ENCODE results near the gene FOLR3. TPM values are rescaled to one million over a fixed set of nuclear protein-coding genes. Genes with fewer than 3 reads are reported as not detected.

FOLR3 gene
- total and polyA plus RNA-seq, 9 of the 15 experiments (the other 6 are each of a cell fraction or from before 2014, with no cell fraction given), result not detected

DNA sequence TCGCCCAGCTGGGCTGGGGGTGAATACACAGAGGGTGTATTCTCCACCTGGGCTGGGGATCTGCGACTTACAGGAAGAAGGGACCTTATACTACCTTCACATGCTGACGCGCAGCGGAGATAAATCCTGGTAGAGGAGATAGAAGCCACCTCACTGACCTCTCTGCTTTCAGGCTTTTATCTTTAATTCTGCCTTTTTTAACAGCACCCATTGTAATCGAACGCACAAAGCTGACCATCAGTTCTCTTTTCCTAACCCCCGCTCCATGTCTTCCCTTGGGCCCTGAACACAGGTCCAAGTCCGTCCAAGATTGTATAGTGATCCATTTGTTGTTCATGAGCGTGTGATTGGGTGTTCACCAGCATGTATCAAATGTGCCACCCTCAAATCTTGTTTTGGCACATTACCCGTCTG is 31.8 kb upstream of the FOLR3 start (continued):
- TF ChIP-seq, protein P1, sequence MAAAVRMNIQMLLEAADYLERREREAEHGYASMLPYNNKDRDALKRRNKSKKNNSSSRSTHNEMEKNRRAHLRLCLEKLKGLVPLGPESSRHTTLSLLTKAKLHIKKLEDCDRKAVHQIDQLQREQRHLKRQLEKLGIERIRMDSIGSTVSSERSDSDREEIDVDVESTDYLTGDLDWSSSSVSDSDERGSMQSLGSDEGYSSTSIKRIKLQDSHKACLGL (CRISPR knock-in tag; IDR thresholded peaks at IDR 0.05; ENCODE audit: borderline replicate concordance, poor library complexity, severe bottlenecking), result no peak
- TF ChIP-seq FOXM1 (IDR thresholded peaks at IDR 0.05; ENCODE audit: low read depth) (no peak), FOXM1 (CRISPR knock-in tag; IDR thresholded peaks at IDR 0.05; ENCODE audit: low read depth) (no peak), MBD2 (IDR thresholded peaks at IDR 0.05; ENCODE audit: borderline replicate concordance, low read depth) (no peak), TRIM24 (IDR thresholded peaks at IDR 0.05) (no peak), XRCC3 (IDR thresholded peaks at IDR 0.05) (no peak), ZNF143 (CRISPR knock-in tag; IDR thresholded peaks at IDR 0.05) (no peak), MIER1 (IDR thresholded peaks at IDR 0.05; ENCODE audit: low read depth) (no peak), POLR2B (IDR thresholded peaks at IDR 0.05; ENCODE audit: low read depth, partially characterized antibody) (peak; percentile 7), KLF1 (tag; IDR thresholded peaks at IDR 0.05) (no peak), DPF2 (IDR thresholded peaks at IDR 0.05) (no peak), ETV5 (CRISPR knock-in tag; IDR thresholded peaks at IDR 0.05; ENCODE audit: low read depth) (no peak), BACH1 (tag; IDR thresholded peaks at IDR 0.05) (peak; percentile 63; the same call in 1 of the 2 replicates), SPI1 (IDR thresholded peaks at IDR 0.05; ENCODE audit: borderline replicate concordance, low read depth, low read length) (no peak), HDAC8 (tag; IDR thresholded peaks at IDR 0.05) (peak; percentile 65; the same call in 1 of the 2 replicates), JUND (IDR thresholded peaks at IDR 0.05; ENCODE audit: borderline replicate concordance, low read depth, low read length) (no peak), JUND (tag; IDR thresholded peaks at IDR 0.05; ENCODE audit: borderline replicate concordance, low read depth, low read length) (peak; percentile 31; the same call in 1 of the 3 replicates), HNRNPH1 (optimal IDR thresholded peaks at IDR 0.05; ENCODE audit: low read depth, low read length) (no peak), ZNF830 (CRISPR knock-in tag; IDR thresholded peaks at IDR 0.05) (no peak), EP300 (IDR thresholded peaks at IDR 0.05; ENCODE audit: low read length) (no peak)
- TF ChIP-seq, protein P2, sequence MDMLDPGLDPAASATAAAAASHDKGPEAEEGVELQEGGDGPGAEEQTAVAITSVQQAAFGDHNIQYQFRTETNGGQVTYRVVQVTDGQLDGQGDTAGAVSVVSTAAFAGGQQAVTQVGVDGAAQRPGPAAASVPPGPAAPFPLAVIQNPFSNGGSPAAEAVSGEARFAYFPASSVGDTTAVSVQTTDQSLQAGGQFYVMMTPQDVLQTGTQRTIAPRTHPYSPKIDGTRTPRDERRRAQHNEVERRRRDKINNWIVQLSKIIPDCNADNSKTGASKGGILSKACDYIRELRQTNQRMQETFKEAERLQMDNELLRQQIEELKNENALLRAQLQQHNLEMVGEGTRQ (CRISPR knock-in tag; IDR thresholded peaks at IDR 0.05), result no peak
- TF ChIP-seq, protein P3, sequence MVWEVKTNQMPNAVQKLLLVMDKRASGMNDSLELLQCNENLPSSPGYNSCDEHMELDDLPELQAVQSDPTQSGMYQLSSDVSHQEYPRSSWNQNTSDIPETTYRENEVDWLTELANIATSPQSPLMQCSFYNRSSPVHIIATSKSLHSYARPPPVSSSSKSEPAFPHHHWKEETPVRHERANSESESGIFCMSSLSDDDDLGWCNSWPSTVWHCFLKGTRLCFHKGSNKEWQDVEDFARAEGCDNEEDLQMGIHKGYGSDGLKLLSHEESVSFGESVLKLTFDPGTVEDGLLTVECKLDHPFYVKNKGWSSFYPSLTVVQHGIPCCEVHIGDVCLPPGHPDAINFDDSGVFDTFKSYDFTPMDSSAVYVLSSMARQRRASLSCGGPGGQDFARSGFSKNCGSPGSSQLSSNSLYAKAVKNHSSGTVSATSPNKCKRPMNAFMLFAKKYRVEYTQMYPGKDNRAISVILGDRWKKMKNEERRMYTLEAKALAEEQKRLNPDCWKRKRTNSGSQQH (CRISPR knock-in tag; IDR thresholded peaks at IDR 0.05), result no peak
- TF ChIP-seq, protein P4, sequence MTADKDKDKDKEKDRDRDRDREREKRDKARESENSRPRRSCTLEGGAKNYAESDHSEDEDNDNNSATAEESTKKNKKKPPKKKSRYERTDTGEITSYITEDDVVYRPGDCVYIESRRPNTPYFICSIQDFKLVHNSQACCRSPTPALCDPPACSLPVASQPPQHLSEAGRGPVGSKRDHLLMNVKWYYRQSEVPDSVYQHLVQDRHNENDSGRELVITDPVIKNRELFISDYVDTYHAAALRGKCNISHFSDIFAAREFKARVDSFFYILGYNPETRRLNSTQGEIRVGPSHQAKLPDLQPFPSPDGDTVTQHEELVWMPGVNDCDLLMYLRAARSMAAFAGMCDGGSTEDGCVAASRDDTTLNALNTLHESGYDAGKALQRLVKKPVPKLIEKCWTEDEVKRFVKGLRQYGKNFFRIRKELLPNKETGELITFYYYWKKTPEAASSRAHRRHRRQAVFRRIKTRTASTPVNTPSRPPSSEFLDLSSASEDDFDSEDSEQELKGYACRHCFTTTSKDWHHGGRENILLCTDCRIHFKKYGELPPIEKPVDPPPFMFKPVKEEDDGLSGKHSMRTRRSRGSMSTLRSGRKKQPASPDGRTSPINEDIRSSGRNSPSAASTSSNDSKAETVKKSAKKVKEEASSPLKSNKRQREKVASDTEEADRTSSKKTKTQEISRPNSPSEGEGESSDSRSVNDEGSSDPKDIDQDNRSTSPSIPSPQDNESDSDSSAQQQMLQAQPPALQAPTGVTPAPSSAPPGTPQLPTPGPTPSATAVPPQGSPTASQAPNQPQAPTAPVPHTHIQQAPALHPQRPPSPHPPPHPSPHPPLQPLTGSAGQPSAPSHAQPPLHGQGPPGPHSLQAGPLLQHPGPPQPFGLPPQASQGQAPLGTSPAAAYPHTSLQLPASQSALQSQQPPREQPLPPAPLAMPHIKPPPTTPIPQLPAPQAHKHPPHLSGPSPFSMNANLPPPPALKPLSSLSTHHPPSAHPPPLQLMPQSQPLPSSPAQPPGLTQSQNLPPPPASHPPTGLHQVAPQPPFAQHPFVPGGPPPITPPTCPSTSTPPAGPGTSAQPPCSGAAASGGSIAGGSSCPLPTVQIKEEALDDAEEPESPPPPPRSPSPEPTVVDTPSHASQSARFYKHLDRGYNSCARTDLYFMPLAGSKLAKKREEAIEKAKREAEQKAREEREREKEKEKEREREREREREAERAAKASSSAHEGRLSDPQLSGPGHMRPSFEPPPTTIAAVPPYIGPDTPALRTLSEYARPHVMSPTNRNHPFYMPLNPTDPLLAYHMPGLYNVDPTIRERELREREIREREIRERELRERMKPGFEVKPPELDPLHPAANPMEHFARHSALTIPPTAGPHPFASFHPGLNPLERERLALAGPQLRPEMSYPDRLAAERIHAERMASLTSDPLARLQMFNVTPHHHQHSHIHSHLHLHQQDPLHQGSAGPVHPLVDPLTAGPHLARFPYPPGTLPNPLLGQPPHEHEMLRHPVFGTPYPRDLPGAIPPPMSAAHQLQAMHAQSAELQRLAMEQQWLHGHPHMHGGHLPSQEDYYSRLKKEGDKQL (CRISPR knock-in tag; IDR thresholded peaks at IDR 0.05; ENCODE audit: borderline replicate concordance), result no peak
